ENCODE data around the gene DENND1A.

The DENND1A gene

GRCh38 chr9:123368536-123369153, 561.3 kb downstream of the DENND1A start:
- in situ Hi-C loops (cut with HindIII; ENCODE audit: low sequenced_read_pairs), result no loop called here

DNA sequence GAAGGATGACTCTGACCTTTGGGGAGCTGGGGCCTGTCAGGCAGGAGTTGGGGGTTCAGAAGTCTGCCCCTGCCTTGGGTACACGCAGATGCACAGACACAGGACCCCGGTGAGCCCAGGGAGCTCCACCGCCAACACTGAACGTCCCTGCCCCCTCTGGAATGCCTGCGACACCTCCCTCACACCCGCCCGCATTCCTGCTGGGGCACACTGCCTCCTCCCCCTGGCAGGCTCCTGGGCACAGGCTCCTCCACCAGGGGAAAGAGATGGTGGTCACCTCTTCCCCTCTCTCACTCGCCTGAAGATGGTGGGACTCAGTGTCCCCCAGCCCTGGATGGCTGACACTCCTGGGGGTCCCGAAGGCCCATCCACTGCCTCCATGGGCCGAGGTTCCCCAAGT, 561.9 kb downstream of the DENND1A start:
- in situ Hi-C loops (cut with HindIII; ENCODE audit: low sequenced_read_pairs), result no loop called here

GRCh38 chr9:123365881-123366528, 563.9 kb downstream of the DENND1A start:
- in situ Hi-C loops (cut with HindIII; ENCODE audit: low sequenced_read_pairs), result no loop called here

GRCh38 chr9:123365287-123365880, 564.5 kb downstream of the DENND1A start:
- in situ Hi-C loops (cut with HindIII; ENCODE audit: low sequenced_read_pairs), result no loop called here

DNA sequence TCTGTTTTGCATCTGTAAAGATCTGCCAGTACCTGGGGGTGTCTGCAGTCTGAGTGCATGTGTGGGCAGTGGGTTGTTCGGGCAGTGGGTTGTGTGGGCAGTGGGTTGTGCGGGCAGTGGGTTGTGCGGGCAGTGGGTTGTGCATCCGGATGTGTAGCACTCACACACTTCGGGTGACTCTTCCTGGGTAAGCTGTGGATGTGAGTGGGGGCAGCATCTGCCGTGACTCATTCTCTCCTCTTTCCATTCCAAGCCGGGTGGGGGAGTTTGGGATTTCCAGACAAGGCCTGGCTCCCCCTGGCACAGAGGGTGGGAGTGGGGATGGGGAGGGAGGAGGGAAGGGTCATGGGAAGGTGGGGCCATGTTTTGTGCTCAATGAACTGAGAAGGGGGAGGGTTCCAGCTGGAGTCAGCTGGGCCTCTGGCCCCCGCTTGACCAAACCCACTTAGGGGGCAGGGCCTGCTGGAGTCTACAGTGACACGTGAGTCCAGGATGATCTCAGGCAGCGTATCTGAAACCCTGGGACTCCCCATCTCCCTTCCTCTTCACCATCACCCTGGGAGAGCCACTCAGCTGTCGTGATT, 565.6 kb downstream of the DENND1A start:
- in situ Hi-C loops (cut with HindIII; ENCODE audit: low sequenced_read_pairs), result no loop called here

GRCh38 chr9:123362856-123363255, 567.1 kb downstream of the DENND1A start:
- in situ Hi-C loops (cut with HindIII; ENCODE audit: low sequenced_read_pairs), result no loop called here

DNA sequence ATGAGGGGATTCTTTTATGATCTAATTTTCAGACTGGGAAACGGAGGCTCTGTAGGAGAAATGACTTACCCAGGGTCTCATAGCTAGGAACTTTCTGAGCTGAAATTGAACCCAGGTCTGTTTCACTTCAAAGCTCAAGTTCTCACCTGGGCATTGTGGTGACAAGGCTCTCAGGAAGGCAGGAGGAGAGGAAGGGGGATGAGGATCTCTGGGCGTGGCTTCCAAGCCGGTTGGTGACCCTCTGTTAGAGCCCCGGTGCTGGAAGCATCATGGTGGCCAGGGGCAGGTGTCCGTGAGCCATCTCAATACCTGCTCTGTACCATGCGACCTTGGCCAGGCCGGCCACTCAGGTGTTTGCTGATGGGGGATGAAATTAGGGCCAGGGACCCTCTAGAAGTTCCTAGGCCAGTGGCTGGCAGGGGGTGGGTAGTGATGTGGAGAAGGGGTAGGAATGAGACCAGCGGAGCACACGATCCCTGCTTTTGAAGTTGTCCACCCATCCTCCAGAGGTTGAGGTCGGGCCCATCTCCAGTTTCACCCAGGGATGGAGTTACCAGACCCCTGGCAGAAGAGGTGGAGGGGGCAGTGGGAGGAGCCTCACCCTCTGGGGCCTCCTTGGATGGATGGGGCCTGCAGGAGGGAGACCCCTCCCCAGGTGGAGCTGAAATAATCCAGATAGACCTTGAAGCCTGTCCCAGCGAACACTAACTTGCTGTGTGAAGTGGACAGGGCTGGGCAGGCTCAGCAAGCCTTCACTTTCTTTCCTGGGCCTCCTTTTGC, 568.0 kb downstream of the DENND1A start:
- in situ Hi-C loops (cut with HindIII; ENCODE audit: low sequenced_read_pairs), result no loop called here

DNA sequence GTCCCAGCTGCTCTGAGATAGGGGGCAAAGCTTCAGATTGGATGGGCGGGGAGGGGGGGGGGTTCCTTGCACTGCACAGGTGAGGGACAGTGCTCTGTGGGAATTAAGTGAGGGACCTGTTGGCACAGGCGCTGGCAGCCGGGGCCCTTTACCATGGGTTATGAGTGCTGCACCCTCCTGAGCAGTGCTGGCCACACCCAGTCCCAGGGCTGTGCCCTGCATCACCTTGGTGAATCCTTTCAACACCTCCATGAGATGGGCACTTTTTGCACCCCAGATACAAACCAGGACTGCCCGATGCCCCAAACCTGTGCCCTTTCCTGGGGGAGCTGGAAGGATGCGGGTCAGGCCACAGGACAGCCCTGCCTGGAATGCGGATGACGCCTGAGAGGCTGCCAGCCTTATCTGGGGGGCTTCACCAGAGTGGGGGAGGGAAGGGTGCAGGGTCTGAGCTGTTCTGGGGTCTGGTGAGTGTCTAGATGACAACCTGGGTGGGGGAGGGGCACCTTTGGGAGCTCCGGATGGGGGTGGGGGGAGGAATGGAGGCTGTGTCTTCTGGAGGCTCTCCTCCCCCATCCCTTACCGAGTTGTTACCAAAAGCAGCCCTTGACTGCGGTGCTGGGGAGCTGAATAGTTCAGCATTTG, 568.7 kb downstream of the DENND1A start:
- in situ Hi-C loops (cut with HindIII; ENCODE audit: low sequenced_read_pairs), result no loop called here

DNA sequence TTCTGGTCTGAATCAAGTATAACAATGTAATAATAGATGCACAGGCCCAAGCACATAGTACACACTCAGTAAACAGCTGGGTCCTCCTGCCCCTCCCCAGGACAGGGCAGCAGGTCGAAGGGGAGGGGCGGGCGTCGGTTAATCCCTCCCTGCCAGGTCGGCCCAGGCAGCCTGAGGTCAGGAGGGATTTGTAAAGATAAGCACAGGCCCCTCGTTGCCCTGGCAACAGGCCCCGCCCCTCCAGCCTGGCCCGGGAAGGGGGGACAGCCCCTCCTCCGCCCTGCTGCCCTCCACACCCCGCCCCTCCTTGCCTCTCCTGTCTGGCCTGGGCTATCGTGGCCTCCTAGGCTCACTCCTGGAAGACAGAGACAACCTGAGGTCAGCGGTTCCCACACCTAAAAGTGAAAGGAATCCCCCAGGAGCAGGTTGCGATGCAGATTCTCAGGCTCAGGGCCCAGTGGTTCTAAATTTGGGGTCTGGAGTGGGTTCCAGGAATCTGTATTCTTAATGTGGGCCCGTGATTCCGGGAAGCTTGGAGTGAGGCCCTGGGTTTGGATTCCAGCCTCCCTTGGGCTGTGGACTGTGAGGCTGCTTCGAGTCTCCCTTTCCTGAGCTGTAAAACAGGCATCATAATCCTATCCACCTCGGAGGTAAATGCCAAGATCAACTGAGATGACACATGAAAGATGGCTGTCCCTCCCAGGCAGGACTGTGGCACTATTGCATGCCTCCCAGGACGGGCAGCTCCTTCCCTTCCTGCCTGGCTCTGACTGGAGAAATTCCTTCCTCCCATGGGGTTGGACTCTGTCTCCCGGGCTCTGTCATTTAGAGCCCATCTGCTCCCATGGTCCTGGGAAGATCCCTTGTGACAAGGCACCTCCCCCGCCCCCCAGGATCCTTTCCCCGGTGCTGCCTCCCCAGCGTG, 569.5 kb downstream of the DENND1A start:
- in situ Hi-C loops (cut with HindIII; ENCODE audit: low sequenced_read_pairs), result no loop called here

- in situ Hi-C loops (cut with HindIII; ENCODE audit: low sequenced_read_pairs), result loop anchor here (10.0 kb wide), 2 partner anchors 65 to 265 kb away; no protein-coding TSS in a partner anchor
Observed at GRCh38 chr9:123359546-123359945, 570.4 kb downstream of the DENND1A start.

GRCh38 chr9:123359106-123359505, 570.8 kb downstream of the DENND1A start:
- in situ Hi-C loops (cut with HindIII; ENCODE audit: low sequenced_read_pairs), result loop anchor here (10.0 kb wide), 2 partner anchors 64 to 264 kb away; no protein-coding TSS in a partner anchor

DNA sequence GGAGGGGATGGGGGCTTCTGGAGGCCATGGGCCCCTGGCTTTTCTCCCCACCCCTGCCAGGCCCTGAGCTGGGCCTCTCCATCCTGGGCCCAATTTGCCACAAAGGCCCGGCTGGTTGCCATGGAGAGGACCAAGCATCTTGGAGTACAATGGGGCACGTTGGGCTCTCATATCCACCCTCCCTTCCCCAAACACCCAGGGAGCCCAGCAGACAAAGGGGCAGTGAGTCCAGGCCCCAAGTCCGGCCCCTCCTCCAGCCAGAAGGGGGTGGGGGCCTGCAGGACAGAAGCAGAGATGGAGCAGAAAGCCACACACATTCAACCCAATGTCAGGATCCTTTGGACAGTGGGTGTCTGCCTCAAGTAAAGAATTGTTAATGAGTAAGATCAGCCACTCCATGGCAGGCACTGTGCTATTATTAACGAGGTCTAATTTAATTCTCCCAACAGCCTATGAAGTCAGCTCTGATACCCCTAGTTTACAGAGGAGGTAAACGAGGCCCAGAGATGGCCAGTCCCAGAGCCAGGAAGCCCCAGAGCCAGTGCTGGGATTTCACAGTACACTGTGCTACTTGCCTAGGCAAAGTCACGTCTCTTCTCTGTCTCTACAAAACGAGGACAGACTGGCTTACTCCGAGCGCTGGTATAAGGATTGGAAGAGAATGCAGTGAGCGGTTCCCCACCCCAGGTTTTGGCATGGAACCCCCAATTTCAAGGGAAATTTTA, 571.6 kb downstream of the DENND1A start:
- in situ Hi-C loops (cut with HindIII; ENCODE audit: low sequenced_read_pairs), result loop anchor here (10.0 kb wide), 2 partner anchors 64 to 264 kb away; no protein-coding TSS in a partner anchor

DNA sequence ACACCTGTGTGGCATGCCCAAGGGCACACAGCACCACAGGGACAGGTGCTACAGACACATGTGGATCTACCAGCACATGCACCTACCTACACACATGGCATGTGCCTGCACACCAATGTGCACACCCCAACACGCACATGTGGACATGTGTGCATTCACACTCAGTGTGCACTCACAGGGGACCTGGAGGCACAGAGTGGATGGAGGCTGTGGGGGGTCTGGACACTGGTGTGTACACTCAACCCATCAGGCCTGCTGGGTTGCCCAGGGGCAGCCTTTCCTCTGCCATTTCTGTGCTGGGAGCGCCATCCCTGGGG, 572.2 kb downstream of the DENND1A start:
- in situ Hi-C loops (cut with HindIII; ENCODE audit: low sequenced_read_pairs), result loop anchor here (10.0 kb wide), 2 partner anchors 63 to 263 kb away; no protein-coding TSS in a partner anchor

- in situ Hi-C loops (cut with HindIII; ENCODE audit: low sequenced_read_pairs), result loop anchor here (10.0 kb wide), 2 partner anchors 62 to 262 kb away; no protein-coding TSS in a partner anchor
Observed at GRCh38 chr9:123356851-123357742, 572.8 kb downstream of the DENND1A start.

- in situ Hi-C loops (cut with HindIII; ENCODE audit: low sequenced_read_pairs), result loop anchor here (10.0 kb wide), 2 partner anchors 61 to 261 kb away; no protein-coding TSS in a partner anchor
Observed at GRCh38 chr9:123355761-123356431, 574.0 kb downstream of the DENND1A start, which contains the start of gene CRB2. Gene CRB2 (plus strand): TSS chr9:123356197. CDS start chr9:123356261, 64 bp downstream.

DNA sequence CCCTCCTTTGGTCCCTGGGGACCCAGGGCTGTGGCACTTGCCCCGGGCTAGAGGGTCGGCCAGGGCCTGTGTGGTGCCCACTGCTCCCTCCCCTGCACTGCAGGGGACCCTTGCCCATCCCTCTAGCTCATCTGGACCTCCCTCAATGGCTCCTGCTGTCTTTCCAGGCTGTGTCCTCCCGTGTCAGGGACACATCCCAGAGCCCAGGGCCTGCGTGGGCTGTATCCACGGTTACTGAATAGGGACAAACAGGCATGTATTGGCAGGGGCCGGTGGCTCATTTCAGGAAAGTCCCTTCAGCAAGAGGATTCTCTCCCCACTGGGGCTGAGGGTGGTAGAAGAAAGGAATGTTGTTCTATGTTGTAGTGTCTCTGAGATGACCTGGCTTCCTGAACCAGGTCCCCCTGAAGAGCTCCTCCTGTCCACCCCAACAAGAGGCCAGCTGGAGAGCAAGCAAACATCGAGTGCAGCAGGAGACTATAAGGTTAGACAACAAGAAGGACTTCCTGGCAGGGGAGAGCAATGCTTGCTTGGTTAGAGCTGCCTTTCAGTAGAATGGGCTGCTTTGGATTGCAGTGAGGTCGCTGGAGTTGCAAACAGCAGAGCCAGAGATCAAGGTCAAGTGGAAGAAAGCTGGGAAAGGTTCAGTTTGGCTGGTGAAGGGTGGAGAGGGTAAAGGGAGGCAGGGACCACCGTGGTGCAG, 575.0 kb downstream of the DENND1A start:
- in situ Hi-C loops (cut with HindIII; ENCODE audit: low sequenced_read_pairs), result loop anchor here (10.0 kb wide), 2 partner anchors 60 to 260 kb away; no protein-coding TSS in a partner anchor

All from endothelial cell of hepatic sinusoid (primary cell).